Panc1 (cell line): ENCODE data around the gene DGKZ. TPM values are rescaled to one million over a fixed set of nuclear protein-coding genes. Genes with fewer than 3 reads are reported as not detected.

Experiments
- ATAC-seq: fragments of 200-7000 bp; cut with Tn5 transposase; 2 replicates; pipeline ENCODE4 v1.9.1; 2020; ENCODE audit warnings: mild to moderate bottlenecking, moderate library complexity
- BruUV-seq: library from RNA; stranded (reverse); fragments of 400-500 nt; replicated peaks from 2 replicates; lab custom pipeline; 2021; lab: Mats Ljungman, UMichigan
- CTCF ChIA-PET: fragments of 300-600 bp; sonication (Branson Sonifier 250); formaldehyde crosslinking; loops from one replicate; lab custom pipeline; 2022; ENCODE audit warnings: antibody characterized with exemption; lab: Charles Lee
- POLR2A ChIA-PET: fragments of 300-600 bp; sonication (Branson Sonifier 250); formaldehyde crosslinking; loops from one replicate; lab custom pipeline; 2022; ENCODE audit warnings: antibody characterized with exemption; lab: Charles Lee
- DNase-seq: peaks from one replicate; pipeline ENCODE4 v3.0.0-alpha.2; 2010; ENCODE audit warnings: low read depth, low spot score
- H3K27ac ChIP-seq: 2 replicates; pipeline ENCODE4 v1.5.1; 2011; ENCODE audit warnings: mild to moderate bottlenecking, low read length, inconsistent platforms
- H3K27me3 ChIP-seq: fragments of 200-500 bp; sonication (Bioruptor generic); 2 replicates; pipeline ENCODE4 v1.6.0; 2014; ENCODE audit warnings: low read length, inconsistent platforms; ENCODE audit not compliant: control insufficient read depth, insufficient read depth
- H3K36me3 ChIP-seq: fragments of 200-500 bp; sonication (Bioruptor generic); 2 replicates; pipeline ENCODE4 v1.5.1; 2014; ENCODE audit warnings: inconsistent platforms, mild to moderate bottlenecking, low read length, moderate library complexity; ENCODE audit not compliant: control insufficient read depth, insufficient read depth
- H3K4me1 ChIP-seq: 2 replicates; pipeline ENCODE4 v1.5.1; 2011; ENCODE audit warnings: inconsistent platforms, mild to moderate bottlenecking, low read length, moderate library complexity; ENCODE audit not compliant: control insufficient read depth, insufficient read depth
- H3K4me3 ChIP-seq, 2 experiments: 2 replicates each; pipeline ENCODE4 v1.5.1; 2011 to 2012; ENCODE audit warnings: low read depth in 2 of 2, low read length in 2 of 2, mild to moderate bottlenecking in 2 of 2, inconsistent platforms in 1 of 2, moderate library complexity in 1 of 2
- H3K9me3 ChIP-seq: fragments of 200-500 bp; sonication (Bioruptor generic); 2 replicates; pipeline ENCODE4 v1.5.1; 2014; ENCODE audit warnings: low read depth, mild to moderate bottlenecking, inconsistent platforms, low read length, moderate library complexity; ENCODE audit not compliant: control insufficient read depth, insufficient read depth
- CTCF ChIP-seq: fragments of 450-650 bp; IDR thresholded peaks from 2 replicates; pipeline ENCODE4 v1.5.1; 2017; ENCODE audit warnings: mild to moderate bottlenecking
- POLR2AphosphoS5 ChIP-seq: IDR thresholded peaks from 2 replicates; pipeline ENCODE4 v1.6.1; 2012; ENCODE audit warnings: mild to moderate bottlenecking, low read depth, low read length, moderate library complexity
- REST ChIP-seq, 2 experiments: IDR thresholded peaks; 2 replicates each; pipeline ENCODE4 v1.6.1; 2011 to 2012; ENCODE audit warnings: low read depth in 2 of 2, control low read depth in 1 of 2, low read length in 1 of 2, mild to moderate bottlenecking in 1 of 2, moderate library complexity in 1 of 2; ENCODE audit not compliant: insufficient read depth in 1 of 2
- SIN3A ChIP-seq: IDR thresholded peaks from 2 replicates; pipeline ENCODE4 v1.6.1; 2012; ENCODE audit warnings: low read depth, mild to moderate bottlenecking, low read length, moderate library complexity, borderline replicate concordance; ENCODE audit not compliant: insufficient read depth
- TCF7L2 ChIP-seq: IDR thresholded peaks from 2 replicates; pipeline ENCODE4 v1.6.1; 2011; ENCODE audit warnings: mild to moderate bottlenecking, low read depth, low read length, inconsistent platforms
- in situ Hi-C: cut with HindIII; loops from 2 replicates; pipeline ENCODE4 v1.10.0; 2016; ENCODE audit warnings: low sequenced_read_pairs, low pct_unique_long_range_greater_than_20kb
- intact Hi-C: fragments of 100-400 bp; cut with micrococcal nuclease; formaldehyde crosslinking; loops from one replicate; pipeline ENCODE4 v1.10.0; 2022; ENCODE audit not compliant: unreplicated experiment
- total RNA-seq: library from RNA; stranded (reverse); gene quantifications from one replicate; pipeline ENCODE4 v1.2.1, GENCODE V29; 2021; ENCODE audit not compliant: unreplicated experiment

DGKZ gene
- total RNA-seq, 1 experiment from 2014 or later: 104 TPM

GRCh38 chr11:46414466-46414796, 67.2 kb downstream of the DGKZ start:
- intact Hi-C loops: loop anchor here (10.0 kb wide), 1 partner anchor 60 kb away; no protein-coding TSS in a partner anchor
- DNase-seq (no peak), ATAC-seq (no peak)
- TF ChIP-seq POLR2AphosphoS5 (no peak), CTCF (no peak), TCF7L2 (no peak), SIN3A (no peak), REST (IDR thresholded peaks at IDR 0.05; ENCODE audit: insufficient read depth in 1 of 2, low read depth in 2 of 2, low read length in 1 of 2) (no peak)
- Histone ChIP-seq H3K36me3 (peaks cover 10% of the 10 kb centered on the region), H3K27me3 (no peaks in the 10 kb centered on the region), H3K4me1 (no peaks in the 10 kb centered on the region), H3K27ac (no peak overlapping the region), H3K9me3 (no peaks in the 10 kb centered on the region), H3K4me3 (no peak overlapping the region)
- BruUV-seq: no TSS peak
- in situ Hi-C loops: no loop called here
- ChIA-PET POLR2A (no interaction called here), CTCF (no interaction called here)

- Histone ChIP-seq H3K4me1 (no peaks in the 10 kb centered on the region), H3K4me3 (no peak overlapping the region), H3K9me3 (no peaks in the 10 kb centered on the region), H3K27ac (no peak overlapping the region), H3K27me3 (no peaks in the 10 kb centered on the region), H3K36me3 (peaks cover 6% of the 10 kb centered on the region)
- ATAC-seq (no peak), DNase-seq (no peak)
- POLR2A ChIA-PET: no interaction called here
- no peak for TF ChIP-seq POLR2AphosphoS5
- TF ChIP-seq CTCF: no peak
- TF ChIP-seq SIN3A: no peak
- TF ChIP-seq REST (IDR thresholded peaks at IDR 0.05; ENCODE audit: insufficient read depth in 1 of 2, low read depth in 2 of 2, low read length in 1 of 2): no peak
- TF ChIP-seq TCF7L2: no peak
- CTCF ChIA-PET: interaction anchor here (0.6 kb wide), 1 partner anchor 245 kb away, joined by 6 read pairs; no protein-coding TSS in a partner anchor
- intact Hi-C loops (loop anchor here (10.0 kb wide), 1 partner anchor 60 kb away; no protein-coding TSS in a partner anchor), in situ Hi-C loops (no loop called here)
- BruUV-seq: no TSS peak
Observed at GRCh38 chr11:46414879-46415278, 67.6 kb downstream of the DGKZ start.
